Left lobe of liver (tissue), 2 donors: ENCODE measurements around the gene ZBED2. TPM values are rescaled to one million over a fixed set of nuclear protein-coding genes. Genes with fewer than 3 reads are reported as not detected.

Experiments used
- ATAC-seq: fragments of 200-7000 bp; cut with Tn5 transposase; one replicate; pipeline ENCODE4 v1.9.1; 2020; ENCODE audit warnings: mild to moderate bottlenecking, moderate library complexity
- DNase-seq: peaks from one replicate; pipeline ENCODE4 v3.0.0-alpha.2; 2020; ENCODE audit warnings: low spot score
- total RNA-seq: library from RNA; stranded (reverse); gene quantifications from one replicate; pipeline ENCODE4 v1.2.1, GENCODE V29; 2021
- donor health status: DM: no; HTN: no; CAD: no; lungs with moderate emphysema.
- donor health status: DM: no; HTN: yes; CAD: no.

Gene ZBED2
- total RNA-seq, 1 donor from 2014 or later: 0.20 TPM

- DNase-seq (no peak), ATAC-seq (no peak)
Measured at GRCh38 chr3:111604119-111604518, 9.0 kb upstream of the ZBED2 start.

DNA sequence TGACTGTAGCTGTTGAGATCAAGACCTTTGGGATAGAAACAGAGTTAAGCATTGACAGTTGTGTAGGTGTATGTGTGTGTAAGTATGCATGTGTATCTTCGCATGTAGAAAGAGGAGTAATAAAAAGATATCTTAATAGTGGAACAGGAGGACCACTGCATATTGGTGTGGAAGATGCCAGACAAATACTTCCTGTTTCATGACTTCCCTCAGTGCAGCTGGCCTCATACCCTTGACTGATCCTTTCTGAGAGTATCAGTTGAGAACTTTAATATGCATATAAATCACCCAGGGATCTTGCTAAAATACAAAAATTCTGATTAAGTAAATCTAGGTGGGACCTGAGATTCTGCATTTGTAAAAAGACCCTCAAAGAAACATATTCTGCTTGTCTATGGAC, 8.5 kb upstream of the ZBED2 start:
- no peak for DNase-seq
- no peak for ATAC-seq

- ATAC-seq (no peak), DNase-seq (no peak)
Measured at GRCh38 chr3:111601810-111602209, 6.7 kb upstream of the ZBED2 start.

DNA sequence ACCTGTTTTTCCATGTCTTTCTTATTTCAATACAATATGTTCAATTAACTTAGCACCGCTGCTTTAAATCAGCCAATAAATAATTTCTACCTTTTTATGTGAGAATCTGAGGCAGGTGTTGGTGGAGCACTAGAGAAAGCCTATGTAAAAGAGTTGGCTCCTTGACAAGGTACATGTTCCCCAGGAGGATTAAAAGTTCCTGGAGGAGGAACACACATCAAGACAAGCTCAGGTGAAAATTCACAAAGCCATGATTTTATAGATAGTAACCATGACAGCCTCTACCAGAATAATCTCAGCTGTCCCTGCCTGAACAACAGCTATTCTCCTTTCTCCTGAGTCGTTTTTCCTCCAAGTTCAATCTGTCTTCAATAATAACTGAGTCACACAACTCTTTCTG, 3.4 kb upstream of the ZBED2 start:
- DNase-seq: no peak

DNA sequence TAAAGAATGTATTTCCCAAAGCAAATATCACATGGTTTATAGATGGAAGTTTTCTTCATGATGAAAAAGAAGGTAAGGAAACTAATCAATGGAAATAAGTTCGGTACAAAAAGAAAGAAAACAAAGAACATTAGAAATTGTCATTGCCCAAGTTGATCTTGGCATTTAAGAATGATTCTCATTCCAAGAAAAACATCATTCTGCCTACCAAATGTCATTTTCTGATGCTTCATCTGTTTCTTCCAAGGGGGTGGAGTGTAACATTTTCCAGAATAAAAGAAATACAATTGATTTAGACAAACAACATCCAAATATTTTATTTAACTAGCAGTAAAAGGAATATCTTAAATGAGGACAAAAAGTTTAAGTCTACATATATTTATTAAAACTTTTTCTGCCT, 3.0 kb upstream of the ZBED2 start:
- ATAC-seq (no peak), DNase-seq (no peak)

More for the DNA sequence above, 3.4 kb upstream of the ZBED2 start:
- ATAC-seq: no peak

DNA sequence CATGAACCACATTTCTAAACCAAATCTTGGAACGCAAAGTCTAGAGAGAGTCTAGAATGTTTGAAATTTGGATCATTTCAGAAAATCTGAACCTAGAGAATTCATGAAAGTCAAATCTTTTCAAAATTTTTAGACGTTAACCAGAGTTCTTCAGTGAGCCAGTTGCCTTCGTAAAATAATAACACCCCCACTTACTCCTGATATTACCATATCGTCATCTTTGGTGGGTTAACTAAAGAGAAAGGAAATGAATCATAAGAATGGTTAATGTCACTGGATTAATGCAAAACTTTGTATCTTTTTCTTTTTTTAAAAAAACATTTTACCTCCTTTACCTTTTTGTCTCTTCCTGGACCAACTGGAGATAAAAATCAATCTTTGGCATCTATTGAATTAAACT, 1.2 kb upstream of the ZBED2 start:
- ATAC-seq (no peak), DNase-seq (no peak)

DNA sequence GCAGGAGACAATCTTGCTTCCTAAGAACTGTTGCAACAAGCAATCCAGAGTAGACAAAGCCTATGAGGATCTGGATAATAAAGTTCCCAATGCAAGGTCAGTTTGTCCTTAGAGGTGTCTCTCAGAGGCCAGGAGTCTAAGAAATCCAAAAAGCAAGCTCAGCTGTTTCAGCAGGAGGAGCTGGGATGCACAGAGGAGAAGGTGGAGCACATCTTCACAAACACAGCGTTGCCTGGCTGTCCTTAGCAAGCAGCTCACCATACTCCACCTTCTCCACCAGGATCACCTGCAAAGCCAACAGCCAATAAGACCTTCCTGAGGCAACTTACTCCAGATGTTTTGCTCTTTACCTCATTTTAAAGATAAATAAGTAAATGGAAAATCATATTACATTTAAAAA, 365 bp downstream of the ZBED2 start:
- no peak for DNase-seq
- no peak for ATAC-seq

DNA sequence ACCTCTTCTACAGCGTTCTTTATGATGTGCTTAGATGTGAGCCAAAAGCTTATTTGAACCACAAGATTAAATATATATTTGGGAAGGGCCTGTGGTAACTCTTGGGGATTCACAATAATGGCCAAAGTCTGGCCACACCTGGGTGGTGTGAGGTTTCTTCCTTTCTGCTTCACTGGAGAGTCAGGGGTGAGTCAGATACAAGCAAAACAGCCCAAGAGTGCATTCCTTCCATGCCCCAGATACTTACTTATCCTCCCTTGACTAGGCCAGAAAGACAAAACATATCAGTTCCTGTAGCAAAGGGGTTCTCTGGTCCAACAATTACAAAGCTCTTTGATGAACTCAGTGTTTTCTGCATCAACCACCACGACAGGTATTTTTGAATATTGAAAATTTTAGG, 941 bp downstream of the ZBED2 start:
- DNase-seq (no peak), ATAC-seq (no peak)

- ATAC-seq: no peak
- DNase-seq: no peak
Measured at GRCh38 chr3:111593666-111594065, 1.5 kb downstream of the ZBED2 start.

GRCh38 chr3:111592936-111593335, 2.2 kb downstream of the ZBED2 start:
- no peak for ATAC-seq

GRCh38 chr3:111592143-111592542, 3.0 kb downstream of the ZBED2 start:
- DNase-seq (no peak), ATAC-seq (no peak)

More at GRCh38 chr3:111592936-111593335, 2.2 kb downstream of the ZBED2 start:
- no peak for DNase-seq

DNA sequence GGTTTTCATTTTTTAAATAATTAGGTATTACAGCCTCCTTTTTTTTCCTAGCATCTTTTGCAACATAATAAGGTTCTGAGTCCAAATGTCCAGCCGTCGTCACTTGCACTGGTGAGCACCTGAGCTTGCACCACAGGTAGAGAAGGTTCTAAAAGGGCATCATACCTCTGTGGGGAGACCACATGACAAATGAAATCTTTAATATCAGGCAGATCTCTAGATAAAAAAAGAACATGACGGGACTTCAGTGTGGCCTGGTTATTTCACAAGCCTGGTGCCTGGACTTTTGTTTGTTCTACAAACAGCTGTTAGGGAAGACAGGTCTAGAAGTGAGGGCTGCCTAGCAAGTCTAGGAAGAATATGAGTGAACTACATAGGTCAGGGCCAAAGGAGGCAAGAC, 3.6 kb downstream of the ZBED2 start:
- DNase-seq: no peak
- ATAC-seq: peak; percentile 29

DNA sequence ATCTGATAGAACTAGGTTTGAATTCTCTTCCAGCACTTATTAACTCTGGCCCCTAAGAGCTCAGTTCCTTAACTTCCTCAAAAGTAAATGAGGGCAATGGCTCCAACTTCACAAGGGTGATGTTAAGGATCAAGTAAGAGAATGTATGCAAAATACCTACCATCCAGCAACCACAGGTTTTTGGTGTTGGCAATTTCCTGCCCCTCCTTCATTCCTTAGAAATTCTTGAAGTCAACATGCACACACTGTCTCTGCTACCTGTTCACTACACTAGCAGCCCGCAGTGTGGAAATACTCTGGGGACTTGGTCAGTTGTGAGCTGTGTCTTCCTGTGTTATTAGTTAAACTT, 5.0 kb downstream of the ZBED2 start:
- DNase-seq: no peak
- no peak for ATAC-seq

GRCh38 chr3:111589303-111590142, 5.6 kb downstream of the ZBED2 start:
- no peak for ATAC-seq
- DNase-seq: no peak

- DNase-seq: no peak
- no peak for ATAC-seq
Measured at GRCh38 chr3:111588527-111588926, 6.6 kb downstream of the ZBED2 start.

DNA sequence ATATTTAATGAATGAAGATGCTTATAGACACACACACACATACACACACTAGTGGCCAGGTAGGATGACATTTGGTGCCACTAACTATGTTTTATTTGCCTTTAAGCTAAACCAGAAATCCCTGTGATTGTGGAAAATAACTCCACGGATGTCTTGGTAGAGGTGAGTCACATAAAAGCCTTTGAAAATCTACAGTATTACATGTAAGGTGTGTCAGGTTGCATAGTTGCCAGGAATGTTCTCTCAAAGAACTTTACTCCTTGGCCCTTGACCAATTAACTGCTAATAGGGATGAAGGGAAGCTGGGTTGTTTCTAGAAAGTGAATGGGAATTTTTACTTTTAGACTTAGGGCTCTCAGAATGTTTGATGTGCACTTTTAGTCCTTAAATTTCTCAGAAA, 9.9 kb downstream of the ZBED2 start:
- ATAC-seq: peak; percentile 61
- DNase-seq: no peak

GRCh38 chr3:111584744-111585143, 10.4 kb downstream of the ZBED2 start:
- no peak for DNase-seq
- no peak for ATAC-seq

DNA sequence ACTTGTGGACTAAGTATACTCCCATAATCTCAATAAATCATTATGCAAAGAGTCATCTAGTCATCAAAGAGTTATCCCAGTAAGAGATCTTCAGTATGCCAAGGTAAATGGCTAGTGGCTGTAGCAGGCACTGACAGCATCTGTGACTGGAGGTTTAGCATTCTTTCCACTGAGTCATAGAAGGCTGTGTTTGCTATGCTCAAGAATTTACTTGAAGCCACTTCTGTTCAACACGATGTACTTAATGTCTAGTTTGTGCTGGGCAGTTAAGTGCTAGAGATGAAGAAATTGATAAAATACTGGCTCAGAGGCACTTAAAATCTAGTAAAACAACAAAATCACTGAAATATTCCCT, 13.0 kb downstream of the ZBED2 start:
- ATAC-seq (no peak), DNase-seq (no peak)

GRCh38 chr3:111581403-111582119, 13.6 kb downstream of the ZBED2 start:
- ATAC-seq (no peak), DNase-seq (no peak)

GRCh38 chr3:111579495-111579894, 15.7 kb downstream of the ZBED2 start:
- no peak for ATAC-seq
- DNase-seq: no peak

GRCh38 chr3:111578867-111579266, 16.3 kb downstream of the ZBED2 start:
- DNase-seq: no peak
- ATAC-seq: no peak
